Measurements from ENCODE around the gene ATXN7L2.

ATXN7L2 gene

GRCh38 chr1:109483672-109484518 lies at the start of gene ATXN7L2 (continued):
- TF ChIP-seq ZFP37 (tag by site-specific recombination; IDR thresholded peaks at IDR 0.05): peak; percentile 98; the same call in 1 of the 2 replicates
- peak; percentile 80 for TF ChIP-seq ZNF394 (tag by site-specific recombination; IDR thresholded peaks at IDR 0.05; ENCODE audit: borderline replicate concordance)
- 0 out of 2 replicates have a peak, but pooled peaks have one; percentile 9 for TF ChIP-seq ZNF292 (tag by site-specific recombination; IDR thresholded peaks at IDR 0.05; ENCODE audit: borderline replicate concordance, low read depth)
- TF ChIP-seq ZNF404 (tag by site-specific recombination; IDR thresholded peaks at IDR 0.05): no peak
- 0 out of 2 replicates have a peak, but pooled peaks have one; percentile 19 for TF ChIP-seq GFI1B (tag by site-specific recombination; IDR thresholded peaks at IDR 0.05)
- TF ChIP-seq KLF1 (tag by site-specific recombination; IDR thresholded peaks at IDR 0.05): peak; percentile 72
- TF ChIP-seq ZBTB17 (tag by site-specific recombination; IDR thresholded peaks at IDR 0.05): peak; percentile 99
- TF ChIP-seq PATZ1 (tag by site-specific recombination; IDR thresholded peaks at IDR 0.05): peak; percentile 99
- TF ChIP-seq ZBTB20 (tag by site-specific recombination; IDR thresholded peaks at IDR 0.05): peak; percentile 72; the same call in 1 of the 2 replicates
- peak; percentile 51; the same call in 1 of the 2 replicates for TF ChIP-seq BCL11B (tag by site-specific recombination; IDR thresholded peaks at IDR 0.05; ENCODE audit: low read depth)
- TF ChIP-seq KLF9 (tag by site-specific recombination; IDR thresholded peaks at IDR 0.05; ENCODE audit: low read depth): peak; percentile 77
- no peak for TF ChIP-seq MEIS1 (CRISPR knock-in tag; IDR thresholded peaks at IDR 0.05; ENCODE audit: borderline replicate concordance)
- peak; percentile 95 for TF ChIP-seq ZEB2 (tag by site-specific recombination; IDR thresholded peaks at IDR 0.05)
- TF ChIP-seq REST (tag by site-specific recombination; IDR thresholded peaks at IDR 0.05): peak; percentile 77
- TF ChIP-seq HOXC10 (CRISPR knock-in tag; IDR thresholded peaks at IDR 0.05): no peak
- TF ChIP-seq ZNF501 (tag by site-specific recombination; IDR thresholded peaks at IDR 0.05): peak; percentile 100
- no peak for TF ChIP-seq ZNF747 (tag by site-specific recombination; IDR thresholded peaks at IDR 0.05)
- peak; percentile 91; the same call in 1 of the 2 replicates for TF ChIP-seq ZNF221 (tag by site-specific recombination; IDR thresholded peaks at IDR 0.05; ENCODE audit: borderline replicate concordance)
- peak; percentile 97 for TF ChIP-seq ZNF2 (tag by site-specific recombination; IDR thresholded peaks at IDR 0.05)
- TF ChIP-seq ZNF416 (tag by site-specific recombination; IDR thresholded peaks at IDR 0.05): no peak; the same call in 1 of the 2 replicates
- peak; percentile 43; the same call in 1 of the 2 replicates for TF ChIP-seq OSR2 (tag by site-specific recombination; IDR thresholded peaks at IDR 0.05)
- peak; percentile 99 for TF ChIP-seq ZNF391 (tag by site-specific recombination; IDR thresholded peaks at IDR 0.05; ENCODE audit: borderline replicate concordance, low read depth)
- peak; percentile 94 for TF ChIP-seq ZXDB (tag by site-specific recombination; IDR thresholded peaks at IDR 0.05)
- peak; percentile 95 for TF ChIP-seq KLF8 (tag by site-specific recombination; IDR thresholded peaks at IDR 0.05)
- peak; percentile 96 for TF ChIP-seq ZNF24 (tag by site-specific recombination; IDR thresholded peaks at IDR 0.05)
- TF ChIP-seq ZNF600 (tag by site-specific recombination; IDR thresholded peaks at IDR 0.05): peak; percentile 96
- TF ChIP-seq ZNF580 (tag by site-specific recombination; IDR thresholded peaks at IDR 0.05): peak; percentile 94
- TF ChIP-seq GLIS2 (tag by site-specific recombination; IDR thresholded peaks at IDR 0.05): peak; percentile 94
- peak; percentile 75 for TF ChIP-seq ZSCAN4 (tag by site-specific recombination; IDR thresholded peaks at IDR 0.05)
- peak; percentile 82; the same call in 1 of the 2 replicates for TF ChIP-seq KLF10 (tag by site-specific recombination; IDR thresholded peaks at IDR 0.05)
- TF ChIP-seq PRDM6 (tag by site-specific recombination; IDR thresholded peaks at IDR 0.05): no peak
- peak; percentile 92 for TF ChIP-seq KLF7 (tag by site-specific recombination; IDR thresholded peaks at IDR 0.05; ENCODE audit: borderline replicate concordance)
